GM21367 (cell line): ENCODE results near the gene RPL7L1.
"Not testable (repeated sequence)": the region's sequence is repeated elsewhere in the genome, so short reads cannot be mapped to it uniquely, and the experiment has no call there.

Experiments
- ATAC-seq: cut with Tn5 transposase; IDR thresholded peaks from one replicate; pipeline ENCODE4 v1.9.1; 2021; ENCODE audit not compliant: unreplicated experiment

Gene RPL7L1

GRCh38 chr6:42879372-42880239, at the start of gene RPL7L1:
Gene RPL7L1 (plus strand): TSS chr6:42879616. CDS start chr6:42879911, 295 bp downstream.
- ATAC-seq = peak; percentile 78

GRCh38 chr6:42831237-42831636, 48.2 kb upstream of the RPL7L1 start:
- no peak for ATAC-seq

GRCh38 chr6:42834056-42834455, 45.4 kb upstream of the RPL7L1 start:
- no peak for ATAC-seq

GRCh38 chr6:42841844-42842584, 37.4 kb upstream of the RPL7L1 start:
- ATAC-seq = no peak

GRCh38 chr6:42845327-42845694, 34.1 kb upstream of the RPL7L1 start:
- ATAC-seq = no peak

GRCh38 chr6:42846505-42846904, 32.9 kb upstream of the RPL7L1 start:
- no peak for ATAC-seq

GRCh38 chr6:42848700-42849099, 30.7 kb upstream of the RPL7L1 start:
- no peak for ATAC-seq

GRCh38 chr6:42851599-42851998, 27.8 kb upstream of the RPL7L1 start:
- ATAC-seq = no peak

GRCh38 chr6:42860036-42860435, 19.4 kb upstream of the RPL7L1 start:
- ATAC-seq = no peak

GRCh38 chr6:42860481-42860880, 18.9 kb upstream of the RPL7L1 start:
- no peak for ATAC-seq

GRCh38 chr6:42864602-42865001, 14.8 kb upstream of the RPL7L1 start:
- ATAC-seq = no peak

- no peak for ATAC-seq
These were observed 9.1 kb upstream of the RPL7L1 start for GRCh38 chr6:42870145-42870936.

- ATAC-seq = no peak
These were observed 7.7 kb upstream of the RPL7L1 start for GRCh38 chr6:42871711-42872110.

GRCh38 chr6:42873313-42873712, 6.1 kb upstream of the RPL7L1 start:
- no peak for ATAC-seq

- no peak for ATAC-seq
These were observed 1.7 kb upstream of the RPL7L1 start for GRCh38 chr6:42877695-42878094.

- ATAC-seq = not testable (repeated sequence)
These were observed 913 bp downstream of the RPL7L1 start for GRCh38 chr6:42880240-42880817.

- not testable (repeated sequence) for ATAC-seq
These were observed 1.5 kb downstream of the RPL7L1 start for GRCh38 chr6:42880871-42881270.

- no peak for ATAC-seq
These were observed 6.3 kb downstream of the RPL7L1 start for GRCh38 chr6:42885702-42886101.

GRCh38 chr6:42888201-42888600, 8.8 kb downstream of the RPL7L1 start:
- ATAC-seq = not testable (repeated sequence)

GRCh38 chr6:42889815-42890214, 10.4 kb downstream of the RPL7L1 start:
- ATAC-seq = no peak
